HepG2 (cell line): ENCODE measurements around the gene DPY19L1.
"Not testable (repeated sequence)": the region's sequence is repeated elsewhere in the genome, so short reads cannot be mapped to it uniquely, and the experiment has no call there.

Experiments used
- E2F5 ChIP-seq: sonication (generic); formaldehyde crosslinking; conservative IDR thresholded peaks from 2 replicates; pipeline ENCODE4 v1.4.0; 2020; ENCODE audit warnings: missing genetic modification reagents
- MYC ChIP-seq: sonication (generic); formaldehyde crosslinking; IDR thresholded peaks from 2 replicates; pipeline ENCODE4 v1.9.0; 2021; ENCODE audit warnings: missing genetic modification reagents, borderline replicate concordance
- NFATC3 ChIP-seq: sonication (generic); formaldehyde crosslinking; IDR thresholded peaks from 2 replicates; pipeline ENCODE4 v1.5.1; 2020; ENCODE audit warnings: mild to moderate bottlenecking, missing genetic modification reagents
- SMC3 ChIP-seq: IDR thresholded peaks from 2 replicates; pipeline ENCODE4 v1.6.1; 2011; ENCODE audit warnings: low read length, improper control_type of control experiment
- SP1 ChIP-seq, 2 experiments: fragments of 450-650 bp in 1 of 2; sonication (generic) in 1 of 2; formaldehyde crosslinking in 1 of 2; IDR thresholded peaks; 2 replicates each; pipeline versions ENCODE4 v1.4.0 to v1.6.1; 2016 to 2020; ENCODE audit warnings: missing genetic modification reagents in 1 of 2
- ZC3H13 ChIP-seq: sonication (generic); formaldehyde crosslinking; IDR thresholded peaks from 2 replicates; pipeline ENCODE4 v1.8.1; 2023; ENCODE audit warnings: mild to moderate bottlenecking, missing genetic modification reagents, moderate library complexity
- ZKSCAN8 ChIP-seq: IDR thresholded peaks from 2 replicates; pipeline ENCODE4 v1.6.1; 2016; ENCODE audit warnings: borderline replicate concordance, missing genetic modification reagents, missing compliant biosample characterization
- ZNF20 ChIP-seq: sonication (generic); formaldehyde crosslinking; IDR thresholded peaks from 2 replicates; pipeline ENCODE4 v1.4.0; 2020; ENCODE audit warnings: mild to moderate bottlenecking, moderate library complexity, missing genetic modification reagents
- ZNF253 ChIP-seq: sonication (generic); formaldehyde crosslinking; IDR thresholded peaks from 2 replicates; pipeline ENCODE4 v1.8.0; 2022; ENCODE audit warnings: mild to moderate bottlenecking, missing genetic modification reagents, borderline replicate concordance
- ZNF597 ChIP-seq: sonication (generic); formaldehyde crosslinking; IDR thresholded peaks from 2 replicates; pipeline ENCODE4 v1.5.0; 2020; ENCODE audit warnings: missing genetic modification reagents
- TF ChIP-seq, protein P1 (sequence below), 2 experiments: fragments of 450-650 bp in 1 of 2; sonication (generic) in 1 of 2; formaldehyde crosslinking in 1 of 2; IDR thresholded peaks; 2 replicates each; pipeline versions ENCODE4 v1.6.1 to v1.8.0; 2016 to 2022; ENCODE audit warnings: antibody characterized with exemption in 1 of 2, mild to moderate bottlenecking in 1 of 2, missing genetic modification reagents in 1 of 2
- TF ChIP-seq, protein P2 (sequence below): IDR thresholded peaks from 2 replicates; pipeline ENCODE4 v1.6.1; 2016; ENCODE audit warnings: low read depth

DNA sequence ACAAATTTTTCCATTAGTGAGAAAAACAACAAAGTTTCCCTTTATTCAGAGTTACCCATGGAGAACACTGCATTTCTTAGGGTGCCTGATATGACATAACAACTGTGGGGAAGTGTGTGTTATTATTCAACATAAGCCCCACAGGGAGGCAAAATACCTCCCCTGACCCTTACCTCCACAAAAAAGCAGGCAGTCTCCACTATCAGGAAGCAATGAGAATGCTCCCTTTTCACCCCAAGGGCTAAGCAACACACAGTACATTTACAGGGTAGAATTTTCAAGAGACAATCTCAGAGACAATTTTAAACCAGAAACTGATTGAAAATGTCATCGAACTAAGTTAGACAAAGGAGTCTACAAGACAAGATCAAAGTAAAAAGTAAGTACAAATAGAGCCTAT is 69.5 kb downstream of the DPY19L1 start:
- TF ChIP-seq ZC3H13; SP1 (IDR thresholded peaks at IDR 0.05); SP1 (CRISPR knock-in tag; IDR thresholded peaks at IDR 0.05); ZNF597 (CRISPR knock-in tag); SMC3; ZNF20 (CRISPR knock-in tag); ZNF253 (CRISPR knock-in tag); MYC (CRISPR knock-in tag); NFATC3 (CRISPR knock-in tag); ZKSCAN8 (CRISPR knock-in tag); E2F5: not testable (repeated sequence)
- TF ChIP-seq, protein P1, sequence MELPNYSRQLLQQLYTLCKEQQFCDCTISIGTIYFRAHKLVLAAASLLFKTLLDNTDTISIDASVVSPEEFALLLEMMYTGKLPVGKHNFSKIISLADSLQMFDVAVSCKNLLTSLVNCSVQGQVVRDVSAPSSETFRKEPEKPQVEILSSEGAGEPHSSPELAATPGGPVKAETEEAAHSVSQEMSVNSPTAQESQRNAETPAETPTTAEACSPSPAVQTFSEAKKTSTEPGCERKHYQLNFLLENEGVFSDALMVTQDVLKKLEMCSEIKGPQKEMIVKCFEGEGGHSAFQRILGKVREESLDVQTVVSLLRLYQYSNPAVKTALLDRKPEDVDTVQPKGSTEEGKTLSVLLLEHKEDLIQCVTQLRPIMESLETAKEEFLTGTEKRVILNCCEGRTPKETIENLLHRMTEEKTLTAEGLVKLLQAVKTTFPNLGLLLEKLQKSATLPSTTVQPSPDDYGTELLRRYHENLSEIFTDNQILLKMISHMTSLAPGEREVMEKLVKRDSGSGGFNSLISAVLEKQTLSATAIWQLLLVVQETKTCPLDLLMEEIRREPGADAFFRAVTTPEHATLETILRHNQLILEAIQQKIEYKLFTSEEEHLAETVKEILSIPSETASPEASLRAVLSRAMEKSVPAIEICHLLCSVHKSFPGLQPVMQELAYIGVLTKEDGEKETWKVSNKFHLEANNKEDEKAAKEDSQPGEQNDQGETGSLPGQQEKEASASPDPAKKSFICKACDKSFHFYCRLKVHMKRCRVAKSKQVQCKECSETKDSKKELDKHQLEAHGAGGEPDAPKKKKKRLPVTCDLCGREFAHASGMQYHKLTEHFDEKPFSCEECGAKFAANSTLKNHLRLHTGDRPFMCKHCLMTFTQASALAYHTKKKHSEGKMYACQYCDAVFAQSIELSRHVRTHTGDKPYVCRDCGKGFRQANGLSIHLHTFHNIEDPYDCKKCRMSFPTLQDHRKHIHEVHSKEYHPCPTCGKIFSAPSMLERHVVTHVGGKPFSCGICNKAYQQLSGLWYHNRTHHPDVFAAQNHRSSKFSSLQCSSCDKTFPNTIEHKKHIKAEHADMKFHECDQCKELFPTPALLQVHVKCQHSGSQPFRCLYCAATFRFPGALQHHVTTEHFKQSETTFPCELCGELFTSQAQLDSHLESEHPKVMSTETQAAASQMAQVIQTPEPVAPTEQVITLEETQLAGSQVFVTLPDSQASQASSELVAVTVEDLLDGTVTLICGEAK (IDR thresholded peaks at IDR 0.05), result not testable (repeated sequence)
- TF ChIP-seq, protein P1 (CRISPR knock-in tag; IDR thresholded peaks at IDR 0.05), result not testable (repeated sequence)
- TF ChIP-seq, protein P2, sequence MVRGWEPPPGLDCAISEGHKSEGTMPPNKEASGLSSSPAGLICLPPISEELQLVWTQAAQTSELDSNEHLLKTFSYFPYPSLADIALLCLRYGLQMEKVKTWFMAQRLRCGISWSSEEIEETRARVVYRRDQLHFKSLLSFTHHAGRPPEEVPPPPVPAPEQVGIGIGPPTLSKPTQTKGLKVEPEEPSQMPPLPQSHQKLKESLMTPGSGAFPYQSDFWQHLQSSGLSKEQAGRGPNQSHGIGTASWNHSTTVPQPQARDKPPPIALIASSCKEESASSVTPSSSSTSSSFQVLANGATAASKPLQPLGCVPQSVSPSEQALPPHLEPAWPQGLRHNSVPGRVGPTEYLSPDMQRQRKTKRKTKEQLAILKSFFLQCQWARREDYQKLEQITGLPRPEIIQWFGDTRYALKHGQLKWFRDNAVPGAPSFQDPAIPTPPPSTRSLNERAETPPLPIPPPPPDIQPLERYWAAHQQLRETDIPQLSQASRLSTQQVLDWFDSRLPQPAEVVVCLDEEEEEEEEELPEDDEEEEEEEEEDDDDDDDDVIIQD (CRISPR knock-in tag), result not testable (repeated sequence)
